H9 (cell line): ENCODE results near the gene PPP1R27. TPM values are rescaled to one million over a fixed set of nuclear protein-coding genes. Genes with fewer than 3 reads are reported as not detected.

ENCODE experiments used
- DNase-seq: peaks from one replicate; pipeline ENCODE4 v3.0.0-alpha.2; 2017
- H2AFZ ChIP-seq: one replicate; pipeline ENCODE4 v1.6.1; 2013; ENCODE audit warnings: mild to moderate bottlenecking, low read length, control low read depth, moderate library complexity
- H2AK5ac ChIP-seq: 2 replicates; pipeline ENCODE4 v1.6.1; 2013; ENCODE audit warnings: low read length, control low read depth, mixed read lengths; ENCODE audit not compliant: insufficient read length
- H2BK120ac ChIP-seq: one replicate; pipeline ENCODE4 v1.6.1; 2013; ENCODE audit warnings: low read depth, mild to moderate bottlenecking, low read length, control low read depth, inconsistent platforms; ENCODE audit not compliant: poor library complexity, severe bottlenecking
- H2BK12ac ChIP-seq: 2 replicates; pipeline ENCODE4 v1.6.1; 2013; ENCODE audit warnings: low read length, control low read depth, mixed read lengths, low read depth; ENCODE audit not compliant: insufficient read length
- H2BK15ac ChIP-seq: 2 replicates; pipeline ENCODE4 v1.6.1; 2013; ENCODE audit warnings: low read depth, low read length, control low read depth
- H2BK20ac ChIP-seq: one replicate; pipeline ENCODE4 v1.6.1; 2013; ENCODE audit warnings: low read depth, mild to moderate bottlenecking, low read length, control low read depth, inconsistent platforms; ENCODE audit not compliant: poor library complexity, severe bottlenecking
- H2BK5ac ChIP-seq: 2 replicates; pipeline ENCODE4 v1.6.1; 2013; ENCODE audit warnings: low read length, control low read depth, mixed read lengths; ENCODE audit not compliant: insufficient read length
- H3K14ac ChIP-seq: 2 replicates; pipeline ENCODE4 v1.6.1; 2013; ENCODE audit warnings: low read length, control low read depth; ENCODE audit not compliant: insufficient read depth
- H3K18ac ChIP-seq: 2 replicates; pipeline ENCODE4 v1.6.1; 2013; ENCODE audit warnings: low read depth, mild to moderate bottlenecking, mixed read lengths, low read length, control low read depth; ENCODE audit not compliant: insufficient read length
- H3K23ac ChIP-seq: 2 replicates; pipeline ENCODE4 v1.6.1; 2013; ENCODE audit warnings: low read length, control low read depth, mixed read lengths, low read depth; ENCODE audit not compliant: insufficient read length
- H3K23me2 ChIP-seq: 2 replicates; pipeline ENCODE4 v1.6.1; 2013; ENCODE audit warnings: low read depth, mild to moderate bottlenecking, mixed read lengths, low read length, control low read depth; ENCODE audit not compliant: insufficient read length, poor library complexity, severe bottlenecking
- H3K27ac ChIP-seq: 2 replicates; pipeline ENCODE4 v1.5.1; 2013; ENCODE audit warnings: low read length, control low read depth, mixed read lengths, low read depth; ENCODE audit not compliant: insufficient read length
- H3K27me3 ChIP-seq: 2 replicates; pipeline ENCODE4 v1.6.1; 2013; ENCODE audit warnings: low read length, control low read depth, inconsistent platforms; ENCODE audit not compliant: insufficient read depth
- H3K4ac ChIP-seq: 2 replicates; pipeline ENCODE4 v1.6.1; 2013; ENCODE audit warnings: low read depth, mild to moderate bottlenecking, control low read depth, inconsistent platforms, low read length, moderate library complexity
- H3K4me1 ChIP-seq: 2 replicates; pipeline ENCODE4 v1.6.1; 2013; ENCODE audit warnings: low read length, control low read depth, inconsistent platforms; ENCODE audit not compliant: insufficient read depth
- H3K4me2 ChIP-seq: 2 replicates; pipeline ENCODE4 v1.6.1; 2013; ENCODE audit warnings: low read length, control low read depth, mixed read lengths; ENCODE audit not compliant: insufficient read length, insufficient read depth
- H3K56ac ChIP-seq: 2 replicates; pipeline ENCODE4 v1.6.1; 2013; ENCODE audit warnings: low read depth, mild to moderate bottlenecking, mixed read lengths, low read length, control low read depth; ENCODE audit not compliant: insufficient read length
- H3K79me1 ChIP-seq: 2 replicates; pipeline ENCODE4 v1.6.1; 2013; ENCODE audit warnings: low read depth, mild to moderate bottlenecking, moderate library complexity, low read length, control low read depth, inconsistent platforms; ENCODE audit not compliant: insufficient read depth, poor library complexity, severe bottlenecking
- H3K79me2 ChIP-seq: 2 replicates; pipeline ENCODE4 v1.6.1; 2013; ENCODE audit warnings: low read length, control low read depth, inconsistent platforms; ENCODE audit not compliant: insufficient read depth
- H3K9ac ChIP-seq: 2 replicates; pipeline ENCODE4 v1.6.1; 2013; ENCODE audit warnings: low read length, control low read depth, mixed read lengths; ENCODE audit not compliant: insufficient read length; ENCODE audit errors: extremely low read depth
- H3K9me3 ChIP-seq: one replicate; pipeline ENCODE4 v1.6.1; 2013; ENCODE audit warnings: low read depth, low read length, inconsistent platforms; ENCODE audit not compliant: control insufficient read depth
- H3T11ph ChIP-seq: one replicate; pipeline ENCODE4 v1.6.1; 2013; ENCODE audit warnings: mild to moderate bottlenecking, low read length, control low read depth, inconsistent platforms
- H4K20me1 ChIP-seq: one replicate; pipeline ENCODE4 v1.6.1; 2013; ENCODE audit not compliant: control insufficient read depth, insufficient read length, insufficient read depth
- H4K5ac ChIP-seq: 2 replicates; pipeline ENCODE4 v1.6.1; 2013; ENCODE audit warnings: low read depth, mild to moderate bottlenecking, mixed read lengths, low read length, control low read depth; ENCODE audit not compliant: insufficient read length
- H4K8ac ChIP-seq: replicated peaks from 2 replicates; pipeline ENCODE4 v1.6.1; 2013; ENCODE audit warnings: low read length, control low read depth, mixed read lengths, low read depth; ENCODE audit not compliant: insufficient read length
- H4K91ac ChIP-seq: 2 replicates; pipeline ENCODE4 v1.6.1; 2013; ENCODE audit warnings: low read depth, mild to moderate bottlenecking, moderate library complexity, mixed read lengths, low read length, control low read depth; ENCODE audit not compliant: insufficient read length
- H3K27ac Mint-ChIP-seq, 3 experiments: 2 replicates in 2 of 3; 3 replicates in 1 of 3; pipeline ENCODE4 v1.8.0; 2020 to 2021; ENCODE audit warnings: mixed read lengths in 3 of 3, mild to moderate bottlenecking in 1 of 3, moderate library complexity in 1 of 3
- H3K27me3 Mint-ChIP-seq: 2 replicates; pipeline ENCODE4 v1.8.0; 2021; ENCODE audit warnings: low read depth, mild to moderate bottlenecking, moderate library complexity, mixed read lengths
- H3K36me3 Mint-ChIP-seq, 3 experiments: 2 replicates in 2 of 3; 3 replicates in 1 of 3; pipeline ENCODE4 v1.8.0; 2020 to 2021; ENCODE audit warnings: low read depth in 3 of 3, mixed read lengths in 3 of 3; ENCODE audit not compliant: insufficient read depth in 1 of 3
- H3K4me1 Mint-ChIP-seq, 2 experiments: 2 replicates each; pipeline ENCODE4 v1.8.0; 2020; ENCODE audit warnings: mixed read lengths in 2 of 2
- H3K4me3 Mint-ChIP-seq, 2 experiments: 2 replicates in 1 of 2; 3 replicates in 1 of 2; pipeline ENCODE4 v1.8.0; 2020 to 2021; ENCODE audit warnings: mild to moderate bottlenecking in 2 of 2, mixed read lengths in 2 of 2, moderate library complexity in 1 of 2
- H3K9me3 Mint-ChIP-seq, 2 experiments: 2 replicates in 1 of 2; 3 replicates in 1 of 2; pipeline ENCODE4 v1.8.0; 2020; ENCODE audit warnings: mild to moderate bottlenecking in 2 of 2, mixed read lengths in 2 of 2, moderate library complexity in 1 of 2
- WGBS: extraction: QIAGEN DNeasy Blood & Tissue Kit; methylation state at CpG from one replicate; pipeline ENCODE4 v1.1.7; 2013; ENCODE audit warnings: missing lambda C conversion rate, low lambda C conversion rate, mixed read lengths; ENCODE audit not compliant: insufficient read length; ENCODE audit errors: extremely low coverage; 5-methylcytosine and 5-hydroxymethylcytosine counted together
- total RNA-seq: library from RNA; stranded (reverse); gene quantifications from 2 replicates; pipeline ENCODE4 v1.2.1, GENCODE V29; 2021
- TF ChIP-seq, protein P1 (sequence below): fragments of 200-600 bp; sonication (generic); conservative IDR thresholded peaks from 3 replicates; pipeline ENCODE4 v1.8.0; 2021; ENCODE audit warnings: antibody characterized with exemption, mild to moderate bottlenecking

Gene PPP1R27
- total RNA-seq, 1 experiment from 2014 or later = 0.22 TPM

DNA sequence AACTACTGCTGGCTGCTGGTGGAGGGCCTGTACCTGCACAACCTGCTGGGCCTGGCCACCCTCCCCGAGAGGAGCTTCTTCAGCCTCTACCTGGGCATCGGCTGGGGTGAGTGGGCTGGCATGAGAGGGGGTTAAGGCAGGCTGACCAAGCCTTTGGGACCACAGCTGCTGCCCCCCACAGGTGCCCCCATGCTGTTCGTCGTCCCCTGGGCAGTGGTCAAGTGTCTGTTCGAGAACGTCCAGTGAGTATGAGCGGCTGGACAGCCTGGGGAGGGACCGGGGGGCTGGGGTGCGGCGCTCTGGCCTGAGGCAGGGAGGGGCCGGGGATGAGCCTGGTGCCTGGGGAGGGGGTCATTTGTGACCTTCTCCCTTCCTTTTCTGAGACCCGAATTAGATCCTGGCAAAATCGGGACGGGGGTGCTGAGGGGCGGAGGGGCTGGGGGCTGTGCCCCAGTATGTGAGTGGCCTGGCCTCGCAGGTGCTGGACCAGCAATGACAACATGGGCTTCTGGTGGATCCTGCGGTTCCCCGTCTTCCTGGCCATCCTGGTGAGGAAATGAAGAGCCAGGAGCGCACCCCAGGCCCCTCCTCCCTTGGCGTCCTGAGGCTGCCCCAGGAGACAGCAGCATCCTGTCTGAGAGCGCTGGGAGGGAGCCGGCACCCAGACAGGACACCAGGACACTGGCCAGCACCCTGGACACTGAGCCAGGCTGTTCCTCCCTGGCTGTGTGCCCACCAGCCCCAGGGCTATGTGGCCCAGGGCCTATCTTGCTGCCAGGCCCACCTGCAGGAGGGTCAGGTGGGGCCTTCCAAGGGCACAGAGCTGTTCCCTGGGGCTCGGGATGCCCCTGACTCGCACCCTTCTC, 22.9 kb downstream of the PPP1R27 start:
- Histone ChIP-seq H2BK15ac (no peak overlapping the region), H2AK5ac (no peak overlapping the region), H3K27ac (no peak overlapping the region), H3K27me3 (no peaks in the 10 kb centered on the region; the same call in 1 of the 2 replicates), H3K4ac (no peak overlapping the region), H3T11ph (no peak overlapping the region), H4K20me1 (no peaks in the 10 kb centered on the region), H3K79me2 (no peaks in the 10 kb centered on the region), H4K91ac (no peak overlapping the region), H3K23me2 (no peaks in the 10 kb centered on the region), H3K56ac (no peak overlapping the region), H4K5ac (no peak overlapping the region), H2BK5ac (no peak overlapping the region), H3K14ac (no peak overlapping the region), H2BK120ac (no peak overlapping the region), H3K18ac (no peak overlapping the region), H2AFZ (no peak overlapping the region), H2BK20ac (no peak overlapping the region), H3K4me2 (no peak overlapping the region), H3K79me1 (no peaks in the 10 kb centered on the region), H3K23ac (no peak overlapping the region), H2BK12ac (no peak overlapping the region), H3K4me1 (no peaks in the 10 kb centered on the region), H3K9me3 (no peaks in the 10 kb centered on the region), H3K9ac (no peak overlapping the region), H4K8ac (no peak overlapping the region)
- TF ChIP-seq, protein P1, sequence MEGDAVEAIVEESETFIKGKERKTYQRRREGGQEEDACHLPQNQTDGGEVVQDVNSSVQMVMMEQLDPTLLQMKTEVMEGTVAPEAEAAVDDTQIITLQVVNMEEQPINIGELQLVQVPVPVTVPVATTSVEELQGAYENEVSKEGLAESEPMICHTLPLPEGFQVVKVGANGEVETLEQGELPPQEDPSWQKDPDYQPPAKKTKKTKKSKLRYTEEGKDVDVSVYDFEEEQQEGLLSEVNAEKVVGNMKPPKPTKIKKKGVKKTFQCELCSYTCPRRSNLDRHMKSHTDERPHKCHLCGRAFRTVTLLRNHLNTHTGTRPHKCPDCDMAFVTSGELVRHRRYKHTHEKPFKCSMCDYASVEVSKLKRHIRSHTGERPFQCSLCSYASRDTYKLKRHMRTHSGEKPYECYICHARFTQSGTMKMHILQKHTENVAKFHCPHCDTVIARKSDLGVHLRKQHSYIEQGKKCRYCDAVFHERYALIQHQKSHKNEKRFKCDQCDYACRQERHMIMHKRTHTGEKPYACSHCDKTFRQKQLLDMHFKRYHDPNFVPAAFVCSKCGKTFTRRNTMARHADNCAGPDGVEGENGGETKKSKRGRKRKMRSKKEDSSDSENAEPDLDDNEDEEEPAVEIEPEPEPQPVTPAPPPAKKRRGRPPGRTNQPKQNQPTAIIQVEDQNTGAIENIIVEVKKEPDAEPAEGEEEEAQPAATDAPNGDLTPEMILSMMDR = no peak
- Mint-ChIP-seq H3K36me3 (no peaks in the 10 kb centered on the region), H3K27me3 (peaks cover 31% of the 10 kb centered on the region), H3K4me1 (no peaks in the 10 kb centered on the region), H3K4me3 (no peak overlapping the region), H3K9me3 (no peaks in the 10 kb centered on the region; a peak in 2 of 5 replicates), H3K27ac (no peak overlapping the region)
- DNase-seq = no peak
- no CpG with 5 or more reads among the region's 24 CpGs for WGBS
